Aorta (tissue), 5 donors: ENCODE data around the gene KRTAP2-1. TPM values are rescaled to one million over a fixed set of nuclear protein-coding genes. Genes with fewer than 3 reads are reported as not detected.

Source experiments
- ATAC-seq: fragments of 200-7000 bp; cut with Tn5 transposase; one replicate; pipeline ENCODE4 v1.9.1; 2022; ENCODE audit warnings: moderate library complexity; ENCODE audit not compliant: low FRiP score
- DNase-seq, 2 donors: peaks; one replicate each; pipeline ENCODE4 v3.0.0-alpha.2; 2020
- H3K27ac ChIP-seq, 2 donors: one replicate each; pipeline ENCODE4 v1.5.1; 2013; ENCODE audit warnings: low read length in 2 of 2, mild to moderate bottlenecking in 2 of 2, moderate library complexity in 2 of 2, control low read depth in 1 of 2, inconsistent platforms in 1 of 2, low read depth in 1 of 2
- H3K27me3 ChIP-seq, 2 donors: one replicate each; pipeline ENCODE4 v1.6.1; 2013; ENCODE audit warnings: control low read depth in 1 of 2, low read length in 1 of 2, mild to moderate bottlenecking in 1 of 2, moderate library complexity in 1 of 2; ENCODE audit not compliant: insufficient read depth in 2 of 2, control insufficient read depth in 1 of 2
- H3K36me3 ChIP-seq, 2 donors: one replicate each; pipeline ENCODE4 v1.6.1; 2013; ENCODE audit warnings: control low read depth in 1 of 2, low read length in 1 of 2, mild to moderate bottlenecking in 1 of 2; ENCODE audit not compliant: insufficient read depth in 2 of 2, control insufficient read depth in 1 of 2
- H3K4me1 ChIP-seq, 2 donors: one replicate each; pipeline ENCODE4 v1.6.1; 2013; ENCODE audit warnings: low read length in 2 of 2, control low read depth in 1 of 2, mild to moderate bottlenecking in 1 of 2, moderate library complexity in 1 of 2; ENCODE audit not compliant: insufficient read depth in 2 of 2, control insufficient read depth in 1 of 2
- H3K4me3 ChIP-seq, 2 donors: one replicate each; pipeline ENCODE4 v1.5.1; 2013; ENCODE audit warnings: low read length in 2 of 2, control low read depth in 1 of 2, mild to moderate bottlenecking in 1 of 2
- H3K9me3 ChIP-seq: one replicate; pipeline ENCODE4 v1.6.1; 2013; ENCODE audit warnings: mild to moderate bottlenecking, low read length; ENCODE audit not compliant: control insufficient read depth
- WGBS, 2 donors: extraction: QIAGEN DNeasy Blood & Tissue Kit; methylation state at CpG; one replicate each; pipeline ENCODE4 v1.1.7; 2013; 5-methylcytosine and 5-hydroxymethylcytosine counted together
- intact Hi-C, 2 donors: fragments of 100-400 bp; cut with DNase I; formaldehyde crosslinking; loops; one replicate each; pipeline versions ENCODE4 v1.14.2 to v1.15.0; 2022
- polyA plus RNA-seq, 2 donors: library from polyadenylated mRNA; stranded (reverse); fragments of 200-250 nt; gene quantifications; one replicate each; pipeline ENCODE4 v1.2.3, GENCODE V29; 2013
- total RNA-seq, 2 donors: library from RNA; stranded (reverse); fragmentation: NEBNext Ultra II Directional; extraction: Animal tissue kit (Norgen Biotek cat#: 25700); gene quantifications; one replicate each; pipeline ENCODE4 v1.2.1, GENCODE V29; 2021
- donor health status: healthy with polysubstance abuse.
- donor health status: Bipolar disorder and iron deficiency.
- donor health status: DM: no; HTN: no; CAD: no.
- donor health status: DM: no; HTN: no; CAD: no.
- donor health status: DM: yes; HTN: yes; CAD: no.

Gene KRTAP2-1
- total and polyA plus RNA-seq, 4 donors = not detected

DNA sequence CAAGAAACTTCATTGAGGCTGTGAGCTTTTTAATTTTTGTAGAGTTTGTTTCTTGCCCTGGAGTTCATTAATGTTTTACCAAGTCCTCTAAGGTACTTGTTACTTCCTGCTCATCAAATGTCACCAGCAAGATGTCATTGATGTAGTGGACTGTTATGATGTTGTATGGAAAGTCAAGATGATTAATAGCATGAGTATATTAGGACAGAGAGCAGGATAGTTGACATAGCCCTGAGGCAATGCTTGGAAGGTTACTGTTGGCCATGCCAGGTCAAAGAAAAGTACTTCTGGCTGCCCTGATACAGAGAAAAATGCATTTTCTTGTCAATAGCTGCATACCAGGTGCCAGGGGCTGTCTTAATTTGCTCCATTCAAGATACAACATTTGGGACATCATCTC lies 26.8 kb downstream of the KRTAP2-1 start:
- no peaks in the 10 kb centered on the region for H3K36me3 ChIP-seq
- H3K4me1 ChIP-seq = no peaks in the 10 kb centered on the region
- intact Hi-C loops = no loop called here
- H3K9me3 ChIP-seq = peaks cover 2% of the 10 kb centered on the region
- H3K27ac ChIP-seq = no peak overlapping the region
- H3K4me3 ChIP-seq = no peak overlapping the region
- ATAC-seq = no peak
- no peaks in the 10 kb centered on the region for H3K27me3 ChIP-seq
- no peak for DNase-seq

DNA sequence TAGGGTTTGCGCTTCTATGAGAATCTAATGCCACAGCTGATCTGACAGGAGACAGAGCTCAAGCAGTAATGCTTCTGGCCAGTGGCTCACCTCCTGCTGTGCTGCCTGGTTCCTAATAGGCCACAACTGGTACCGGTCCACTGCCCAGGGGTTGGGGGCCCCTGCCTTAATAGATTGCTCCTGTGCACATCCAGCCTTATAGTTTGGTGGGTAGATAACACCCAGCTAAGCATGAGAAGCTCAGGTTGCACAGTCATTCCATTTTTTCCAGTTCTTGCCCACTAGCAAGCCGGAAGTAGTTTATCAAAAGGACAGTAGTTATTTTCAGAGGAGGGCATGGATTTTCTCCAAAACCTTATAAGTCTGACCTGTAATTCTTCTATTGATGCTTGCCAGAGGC lies 27.7 kb downstream of the KRTAP2-1 start:
- no peaks in the 10 kb centered on the region for H3K27me3 ChIP-seq
- H3K36me3 ChIP-seq = no peaks in the 10 kb centered on the region
- intact Hi-C loops = no loop called here
- no peak overlapping the region for H3K4me3 ChIP-seq
- no peak for ATAC-seq
- WGBS, 2 donors = 80 to 91% methylated on average over 3 of the region's 3 CpGs
- no peak overlapping the region for H3K27ac ChIP-seq
- no peaks in the 10 kb centered on the region for H3K4me1 ChIP-seq
- DNase-seq = no peak
- peaks cover 2% of the 10 kb centered on the region for H3K9me3 ChIP-seq

GRCh38 chr17:41018541-41018940 lies 28.6 kb downstream of the KRTAP2-1 start:
- peaks cover 2% of the 10 kb centered on the region for H3K9me3 ChIP-seq
- no peak for ATAC-seq
- DNase-seq = no peak
- no peaks in the 10 kb centered on the region for H3K36me3 ChIP-seq
- no peak overlapping the region for H3K4me3 ChIP-seq
- H3K27ac ChIP-seq = no peak overlapping the region
- no peaks in the 10 kb centered on the region for H3K4me1 ChIP-seq
- 76 to 85% methylated on average over 3 of the region's 3 CpGs for WGBS, 2 donors
- intact Hi-C loops = no loop called here
- no peaks in the 10 kb centered on the region for H3K27me3 ChIP-seq

DNA sequence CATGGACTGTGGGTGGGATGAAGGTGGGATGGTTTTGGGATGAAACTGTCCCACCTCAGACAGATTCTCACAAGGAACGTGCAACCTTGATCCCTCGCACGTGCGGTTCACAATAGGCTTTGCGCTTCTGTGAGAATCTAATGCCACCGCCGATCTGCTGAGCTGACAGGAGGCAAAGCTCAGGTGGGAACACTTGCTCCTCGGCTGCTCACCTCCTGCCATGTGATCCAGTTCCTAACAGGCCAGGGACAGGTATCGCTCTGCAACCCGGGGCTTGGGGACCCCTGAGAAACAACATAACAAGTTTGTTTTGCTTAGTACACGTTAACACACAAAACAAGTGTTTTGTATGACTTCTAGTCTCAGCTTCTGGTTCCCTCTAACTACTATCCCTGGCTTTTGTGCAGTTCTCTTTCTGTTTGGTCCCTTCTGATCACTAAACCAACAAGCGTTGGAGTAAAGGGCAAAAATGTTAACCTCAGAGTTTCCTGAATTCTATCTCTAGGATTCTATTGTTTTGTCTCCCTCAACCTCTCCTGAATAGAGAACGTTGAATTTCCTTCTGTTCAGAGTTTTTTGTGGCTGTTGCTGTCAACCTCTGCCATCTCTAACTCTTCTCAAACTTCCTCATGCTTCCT lies 30.4 kb downstream of the KRTAP2-1 start:
- no peaks in the 10 kb centered on the region for H3K27me3 ChIP-seq
- ATAC-seq = no peak
- peaks cover 2% of the 10 kb centered on the region for H3K9me3 ChIP-seq
- no peaks in the 10 kb centered on the region for H3K36me3 ChIP-seq
- no peak overlapping the region for H3K27ac ChIP-seq
- H3K4me1 ChIP-seq = no peaks in the 10 kb centered on the region
- intact Hi-C loops = no loop called here
- WGBS, 2 donors = 80 to 84% methylated on average over 13 of the region's 13 CpGs
- DNase-seq = no peak
- H3K4me3 ChIP-seq = no peak overlapping the region

DNA sequence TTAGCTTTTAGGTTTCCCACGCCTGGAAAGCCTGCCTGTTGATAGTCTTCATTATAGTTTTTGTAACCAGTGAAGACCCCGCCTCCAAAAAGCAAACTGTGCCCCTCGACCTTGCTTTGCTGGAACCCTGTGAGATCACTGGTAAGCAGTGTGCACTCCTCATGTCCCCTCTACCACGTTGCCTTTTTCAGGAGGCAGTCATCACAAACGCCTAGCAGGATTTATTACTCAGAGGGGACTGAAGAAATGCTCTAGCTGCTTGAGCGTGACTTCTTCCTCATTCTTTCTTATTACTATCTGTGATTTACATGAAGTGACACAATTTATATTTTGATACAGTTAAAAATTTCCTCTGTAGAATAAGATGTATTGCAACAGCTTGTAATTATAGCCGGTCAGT lies 31.7 kb downstream of the KRTAP2-1 start:
- no peaks in the 10 kb centered on the region for H3K4me1 ChIP-seq
- DNase-seq (no peak), ATAC-seq (no peak)
- peaks cover 2% of the 10 kb centered on the region for H3K9me3 ChIP-seq
- no peaks in the 10 kb centered on the region for H3K36me3 ChIP-seq
- intact Hi-C loops = no loop called here
- no peak overlapping the region for H3K27ac ChIP-seq
- no peaks in the 10 kb centered on the region for H3K27me3 ChIP-seq
- 23 to 37% methylated on average over 7 of the region's 7 CpGs for WGBS, 2 donors
- H3K4me3 ChIP-seq = no peak overlapping the region

- no peaks in the 10 kb centered on the region for H3K4me1 ChIP-seq
- DNase-seq = no peak
- H3K27ac ChIP-seq = no peak overlapping the region
- no peak for ATAC-seq
- peaks cover 2% of the 10 kb centered on the region for H3K9me3 ChIP-seq
- H3K27me3 ChIP-seq = no peaks in the 10 kb centered on the region
- no peaks in the 10 kb centered on the region for H3K36me3 ChIP-seq
- WGBS, 2 donors = 4 to 5% methylated on average over 1 of the region's 1 CpG
- no peak overlapping the region for H3K4me3 ChIP-seq
- intact Hi-C loops = no loop called here
Observed at GRCh38 chr17:41013606-41014005, 33.5 kb downstream of the KRTAP2-1 start.

GRCh38 chr17:41013181-41013580 lies 33.9 kb downstream of the KRTAP2-1 start:
- 69 to 78% methylated on average over 3 of the region's 3 CpGs for WGBS, 2 donors
- H3K4me1 ChIP-seq = no peaks in the 10 kb centered on the region
- ATAC-seq = no peak
- H3K27ac ChIP-seq = no peak overlapping the region
- H3K4me3 ChIP-seq = no peak overlapping the region
- no peaks in the 10 kb centered on the region for H3K27me3 ChIP-seq
- no peak for DNase-seq
- intact Hi-C loops = no loop called here
- H3K9me3 ChIP-seq = no peaks in the 10 kb centered on the region
- H3K36me3 ChIP-seq = no peaks in the 10 kb centered on the region

- no peak overlapping the region for H3K4me3 ChIP-seq
- H3K4me1 ChIP-seq = no peaks in the 10 kb centered on the region
- H3K27me3 ChIP-seq = no peaks in the 10 kb centered on the region
- no peaks in the 10 kb centered on the region for H3K9me3 ChIP-seq
- 70% methylated on average over 6 of the region's 6 CpGs for WGBS, 2 donors
- no peak overlapping the region for H3K27ac ChIP-seq
- H3K36me3 ChIP-seq = no peaks in the 10 kb centered on the region
- no peak for ATAC-seq
- intact Hi-C loops = no loop called here
- no peak for DNase-seq
Observed at GRCh38 chr17:41012326-41013120, 34.6 kb downstream of the KRTAP2-1 start.

DNA sequence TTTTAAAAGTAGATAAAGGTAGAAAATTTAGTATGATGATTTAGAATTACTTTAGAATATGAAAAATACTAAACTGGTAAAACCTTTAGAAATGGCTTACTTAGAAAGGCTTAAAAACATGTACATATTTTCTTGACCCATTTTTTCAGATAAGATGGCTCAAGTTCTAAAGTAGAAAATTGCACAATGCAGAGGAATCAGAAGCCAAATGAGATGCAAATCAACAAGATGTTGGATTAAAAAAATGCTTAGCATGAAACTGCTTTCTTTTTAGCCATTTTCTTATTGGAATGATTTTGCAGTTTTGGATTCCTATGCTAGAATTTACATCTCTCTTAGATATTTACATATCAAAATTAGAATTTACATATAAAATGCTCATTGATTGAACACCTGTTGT lies 36.7 kb downstream of the KRTAP2-1 start:
- Histone ChIP-seq H3K4me1 (no peaks in the 10 kb centered on the region), H3K27ac (no peak overlapping the region), H3K9me3 (no peaks in the 10 kb centered on the region), H3K36me3 (no peaks in the 10 kb centered on the region), H3K4me3 (no peak overlapping the region), H3K27me3 (no peaks in the 10 kb centered on the region)
- ATAC-seq = no peak
- intact Hi-C loops = no loop called here
- no peak for DNase-seq
